PC-9 (cell line): ENCODE data around the gene MGAT5. TPM values are rescaled to one million over a fixed set of nuclear protein-coding genes. Genes with fewer than 3 reads are reported as not detected.

Experiments used
- BruUV-seq: library from RNA; stranded (reverse); fragments of 400-500 nt; replicated peaks from 2 replicates; lab custom pipeline; 2021; lab: Mats Ljungman, UMichigan
- CTCF ChIA-PET: fragments of 300-600 bp; sonication (Branson Sonifier 250); formaldehyde crosslinking; loops from one replicate; lab custom pipeline; 2022; ENCODE audit warnings: antibody characterized with exemption; lab: Charles Lee
- POLR2A ChIA-PET: fragments of 300-600 bp; sonication (Branson Sonifier 250); formaldehyde crosslinking; loops from one replicate; lab custom pipeline; 2022; ENCODE audit warnings: antibody characterized with exemption; ENCODE audit not compliant: unreplicated experiment; lab: Charles Lee
- DNase-seq, 2 experiments: peaks; one replicate each; pipeline versions ENCODE4 v3.0.0 to v3.0.0-alpha.2; 2015 to 2022; ENCODE audit warnings: mixed read lengths in 1 of 2
- H2AFZ ChIP-seq: fragments of 200-600 bp; sonication (generic); 2 replicates; pipeline ENCODE4 v1.8.1; 2017; ENCODE audit warnings: antibody characterized with exemption
- H3F3A ChIP-seq: fragments of 200-600 bp; sonication (generic); 2 replicates; pipeline ENCODE4 v1.8.1; 2017; ENCODE audit warnings: antibody characterized with exemption, mild to moderate bottlenecking, low read depth; ENCODE audit not compliant: insufficient read depth
- H3K27ac ChIP-seq: fragments of 200-600 bp; sonication (generic); 2 replicates; pipeline ENCODE4 v1.6.1; 2016; ENCODE audit warnings: mixed run types
- H3K27me3 ChIP-seq: fragments of 200-600 bp; sonication (generic); 2 replicates; pipeline ENCODE4 v1.6.1; 2016; ENCODE audit warnings: low read depth, mixed run types; ENCODE audit not compliant: insufficient read depth
- H3K36me3 ChIP-seq: fragments of 200-600 bp; sonication (generic); 2 replicates; pipeline ENCODE4 v1.6.1; 2016; ENCODE audit warnings: low read depth, mixed run types
- H3K4me1 ChIP-seq: fragments of 200-600 bp; sonication (generic); replicated peaks from 2 replicates; pipeline ENCODE4 v1.6.1; 2016; ENCODE audit warnings: mixed run types; ENCODE audit not compliant: insufficient read depth
- H3K4me2 ChIP-seq: fragments of 200-600 bp; sonication (generic); 2 replicates; pipeline ENCODE4 v1.6.1; 2017; ENCODE audit warnings: mixed run types
- H3K4me3 ChIP-seq: fragments of 200-600 bp; sonication (generic); 2 replicates; pipeline ENCODE4 v1.6.1; 2016; ENCODE audit warnings: mixed run types
- H3K79me2 ChIP-seq: fragments of 200-600 bp; sonication (generic); 2 replicates; pipeline ENCODE4 v1.6.1; 2017; ENCODE audit warnings: low read depth, mixed run types
- H3K9me2 ChIP-seq: fragments of 200-600 bp; sonication (generic); 2 replicates; pipeline ENCODE4 v1.8.1; 2017; ENCODE audit warnings: mild to moderate bottlenecking; ENCODE audit not compliant: insufficient read depth
- H3K9me3 ChIP-seq: fragments of 200-600 bp; sonication (generic); 2 replicates; pipeline ENCODE4 v1.8.1; 2016; ENCODE audit warnings: low read depth; ENCODE audit not compliant: insufficient read depth
- H4K20me1 ChIP-seq: fragments of 200-600 bp; sonication (generic); 2 replicates; pipeline ENCODE4 v1.8.1; 2017; ENCODE audit not compliant: insufficient read depth
- EZH2 ChIP-seq: fragments of 200-600 bp; sonication (generic); IDR thresholded peaks from 2 replicates; pipeline ENCODE4 v1.8.0; 2017; ENCODE audit warnings: antibody characterized with exemption, low read depth
- intact Hi-C: fragments of 100-400 bp; cut with micrococcal nuclease; formaldehyde crosslinking; loops from one replicate; pipeline ENCODE4 v1.10.0; 2022; ENCODE audit not compliant: unreplicated experiment
- total RNA-seq: library from RNA; stranded (reverse); gene quantifications from 2 replicates; pipeline ENCODE4 v1.2.3, GENCODE V29; 2021
- TF ChIP-seq, protein P1 (sequence below): fragments of 200-600 bp; sonication (generic); conservative IDR thresholded peaks from 2 replicates; pipeline ENCODE4 v1.6.1; 2017; ENCODE audit warnings: mixed run types, antibody characterized with exemption, mild to moderate bottlenecking, moderate library complexity

The MGAT5 gene
- total RNA-seq, 1 experiment from 2014 or later, result 33.5 TPM

DNA sequence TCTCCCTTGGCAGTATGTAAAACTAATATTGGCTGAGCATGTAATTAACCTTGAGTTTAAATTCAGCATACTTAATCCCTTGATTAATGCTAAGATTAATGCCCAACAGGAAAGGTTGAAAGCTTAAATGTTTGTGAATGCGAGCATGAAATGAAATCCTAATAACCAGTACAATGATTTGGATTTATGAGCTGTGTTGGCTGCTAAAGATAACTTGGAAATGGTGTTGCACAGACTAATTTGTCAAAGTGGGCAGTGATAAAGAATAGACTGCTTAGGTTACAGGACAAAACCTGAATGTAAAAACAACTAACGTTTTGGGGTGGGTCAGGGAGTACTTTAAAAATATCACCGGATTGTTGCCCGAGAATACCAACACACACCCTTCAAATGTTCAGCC lies 70.6 kb downstream of the MGAT5 start:
- intact Hi-C loops, result no loop called here
- POLR2A ChIA-PET, result no interaction called here

DNA sequence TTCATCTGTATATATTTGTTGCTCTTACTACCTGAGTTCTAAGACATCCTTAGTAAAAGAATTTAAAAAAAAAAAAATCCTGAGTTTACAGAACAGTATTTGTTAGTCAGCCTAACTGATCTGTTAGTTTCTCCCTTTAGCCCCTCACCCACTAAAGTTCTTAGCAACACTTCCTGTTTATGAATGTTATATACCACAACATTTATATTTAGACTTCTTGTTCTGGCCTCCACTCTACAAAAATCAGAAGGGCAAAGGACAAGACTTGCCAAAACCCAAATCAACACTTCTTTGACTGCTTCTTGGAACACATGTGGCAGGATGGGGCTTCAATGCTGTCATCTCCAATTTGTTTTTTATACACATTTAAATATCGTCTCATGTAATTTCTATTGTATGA lies 71.1 kb downstream of the MGAT5 start:
- POLR2A ChIA-PET, result no interaction called here
- H3K4me2 ChIP-seq, result no peak overlapping the region
- H3K9me3 ChIP-seq, result no peaks in the 10 kb centered on the region
- no peaks in the 10 kb centered on the region for H4K20me1 ChIP-seq
- CTCF ChIA-PET, result no interaction called here
- H3K9me2 ChIP-seq, result no peaks in the 10 kb centered on the region
- DNase-seq, result no peak
- no TSS peak for BruUV-seq
- no peaks in the 10 kb centered on the region for H3K27me3 ChIP-seq
- H3K4me1 ChIP-seq, result no peaks in the 10 kb centered on the region
- no peak overlapping the region for H3K27ac ChIP-seq
- no peak overlapping the region for H2AFZ ChIP-seq
- H3K4me3 ChIP-seq, result no peak overlapping the region
- H3K36me3 ChIP-seq, result no peaks in the 10 kb centered on the region
- no peak for TF ChIP-seq EZH2
- TF ChIP-seq, protein P1, sequence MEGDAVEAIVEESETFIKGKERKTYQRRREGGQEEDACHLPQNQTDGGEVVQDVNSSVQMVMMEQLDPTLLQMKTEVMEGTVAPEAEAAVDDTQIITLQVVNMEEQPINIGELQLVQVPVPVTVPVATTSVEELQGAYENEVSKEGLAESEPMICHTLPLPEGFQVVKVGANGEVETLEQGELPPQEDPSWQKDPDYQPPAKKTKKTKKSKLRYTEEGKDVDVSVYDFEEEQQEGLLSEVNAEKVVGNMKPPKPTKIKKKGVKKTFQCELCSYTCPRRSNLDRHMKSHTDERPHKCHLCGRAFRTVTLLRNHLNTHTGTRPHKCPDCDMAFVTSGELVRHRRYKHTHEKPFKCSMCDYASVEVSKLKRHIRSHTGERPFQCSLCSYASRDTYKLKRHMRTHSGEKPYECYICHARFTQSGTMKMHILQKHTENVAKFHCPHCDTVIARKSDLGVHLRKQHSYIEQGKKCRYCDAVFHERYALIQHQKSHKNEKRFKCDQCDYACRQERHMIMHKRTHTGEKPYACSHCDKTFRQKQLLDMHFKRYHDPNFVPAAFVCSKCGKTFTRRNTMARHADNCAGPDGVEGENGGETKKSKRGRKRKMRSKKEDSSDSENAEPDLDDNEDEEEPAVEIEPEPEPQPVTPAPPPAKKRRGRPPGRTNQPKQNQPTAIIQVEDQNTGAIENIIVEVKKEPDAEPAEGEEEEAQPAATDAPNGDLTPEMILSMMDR, result no peak
- intact Hi-C loops, result no loop called here
- no peaks in the 10 kb centered on the region for H3F3A ChIP-seq
- H3K79me2 ChIP-seq, result no peaks in the 10 kb centered on the region

More for the DNA sequence above, 70.6 kb downstream of the MGAT5 start:
- Histone ChIP-seq H3K4me1 (no peaks in the 10 kb centered on the region), H3F3A (no peaks in the 10 kb centered on the region), H3K27ac (no peak overlapping the region), H3K27me3 (no peaks in the 10 kb centered on the region), H2AFZ (no peak overlapping the region), H3K4me3 (no peak overlapping the region), H3K9me2 (no peaks in the 10 kb centered on the region), H3K79me2 (no peaks in the 10 kb centered on the region), H3K4me2 (no peak overlapping the region), H3K9me3 (no peaks in the 10 kb centered on the region), H4K20me1 (no peaks in the 10 kb centered on the region), H3K36me3 (no peaks in the 10 kb centered on the region)
- no peak for DNase-seq
- TF ChIP-seq, protein P1, result no peak
- no peak for TF ChIP-seq EZH2
- CTCF ChIA-PET, result no interaction called here
- BruUV-seq, result no TSS peak

DNA sequence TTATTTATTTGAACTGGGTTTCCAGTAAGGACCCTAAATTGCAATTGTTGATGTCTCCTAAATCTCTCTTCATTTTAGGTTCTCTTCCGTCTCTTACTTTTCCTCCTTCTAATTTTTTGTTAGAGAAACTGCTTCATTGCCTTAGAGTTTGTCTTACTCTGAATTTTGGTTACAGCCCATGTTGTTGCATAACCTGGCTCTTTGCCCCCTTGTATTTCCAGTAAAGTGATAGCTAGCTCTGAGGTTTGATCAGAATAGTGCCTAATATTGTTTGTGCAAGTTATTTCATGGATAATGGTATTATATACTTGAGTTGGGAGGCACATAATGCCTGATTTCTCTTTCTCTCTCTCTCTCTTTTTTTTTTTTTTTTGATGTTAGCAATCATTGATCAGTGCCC lies 71.8 kb downstream of the MGAT5 start:
- Histone ChIP-seq H3K27ac (no peak overlapping the region), H3K9me3 (no peaks in the 10 kb centered on the region), H4K20me1 (no peaks in the 10 kb centered on the region), H3K27me3 (no peaks in the 10 kb centered on the region), H3K9me2 (no peaks in the 10 kb centered on the region), H3K36me3 (no peaks in the 10 kb centered on the region), H2AFZ (no peak overlapping the region), H3K4me1 (no peaks in the 10 kb centered on the region), H3K4me2 (no peak overlapping the region), H3F3A (no peaks in the 10 kb centered on the region), H3K4me3 (no peak overlapping the region), H3K79me2 (no peaks in the 10 kb centered on the region)
- no TSS peak for BruUV-seq
- POLR2A ChIA-PET, result no interaction called here
- intact Hi-C loops, result no loop called here
- TF ChIP-seq EZH2, result no peak
- TF ChIP-seq, protein P1, result no peak
- DNase-seq, result no peak
- CTCF ChIA-PET, result no interaction called here
